RWPE2 (cell line): ENCODE measurements around the gene MRC2.
"Not testable (repeated sequence)": the region's sequence is repeated elsewhere in the genome, so short reads cannot be mapped to it uniquely, and the experiment has no call there.

Experiments used
- ATAC-seq: fragments of 200-7000 bp; cut with Tn5 transposase; 3 replicates; pipeline ENCODE4 v1.9.1; 2021; ENCODE audit warnings: low read depth
- DNase-seq: peaks from one replicate; pipeline ENCODE4 v3.0.0-alpha.2; 2020; ENCODE audit warnings: low spot score
- H3K27ac ChIP-seq: fragments of 450-650 bp; 2 replicates; pipeline ENCODE4 v1.5.1; 2017; ENCODE audit warnings: mild to moderate bottlenecking; ENCODE audit not compliant: poor library complexity, severe bottlenecking
- H3K27me3 ChIP-seq: fragments of 250-450 bp; sonication (Bioruptor Pico); 2 replicates; pipeline ENCODE4 v1.5.1; 2021; ENCODE audit warnings: mild to moderate bottlenecking, moderate library complexity; ENCODE audit not compliant: insufficient read depth, poor library complexity, severe bottlenecking
- H3K36me3 ChIP-seq: fragments of 250-450 bp; sonication (Bioruptor Pico); 2 replicates; pipeline ENCODE4 v1.5.1; 2020; ENCODE audit warnings: low read depth, mild to moderate bottlenecking, moderate library complexity
- H3K4me1 ChIP-seq: fragments of 250-450 bp; sonication (Bioruptor Pico); 2 replicates; pipeline ENCODE4 v1.5.1; 2021; ENCODE audit warnings: mild to moderate bottlenecking, moderate library complexity; ENCODE audit not compliant: insufficient read depth, poor library complexity, severe bottlenecking
- H3K4me3 ChIP-seq: fragments of 250-450 bp; sonication (Bioruptor Pico); 2 replicates; pipeline ENCODE4 v1.5.1; 2021; ENCODE audit warnings: mild to moderate bottlenecking, moderate library complexity; ENCODE audit not compliant: severe bottlenecking
- H3K9me3 ChIP-seq: fragments of 250-450 bp; sonication (Bioruptor Pico); 2 replicates; pipeline ENCODE4 v1.5.1; 2021; ENCODE audit warnings: mild to moderate bottlenecking, moderate library complexity; ENCODE audit not compliant: severe bottlenecking
- TF ChIP-seq, protein P1 (sequence below): fragments of 450-650 bp; IDR thresholded peaks from one replicate; pipeline ENCODE4 v1.5.1; 2017; ENCODE audit warnings: mild to moderate bottlenecking, moderate library complexity; ENCODE audit not compliant: poor library complexity, severe bottlenecking

The MRC2 gene

DNA sequence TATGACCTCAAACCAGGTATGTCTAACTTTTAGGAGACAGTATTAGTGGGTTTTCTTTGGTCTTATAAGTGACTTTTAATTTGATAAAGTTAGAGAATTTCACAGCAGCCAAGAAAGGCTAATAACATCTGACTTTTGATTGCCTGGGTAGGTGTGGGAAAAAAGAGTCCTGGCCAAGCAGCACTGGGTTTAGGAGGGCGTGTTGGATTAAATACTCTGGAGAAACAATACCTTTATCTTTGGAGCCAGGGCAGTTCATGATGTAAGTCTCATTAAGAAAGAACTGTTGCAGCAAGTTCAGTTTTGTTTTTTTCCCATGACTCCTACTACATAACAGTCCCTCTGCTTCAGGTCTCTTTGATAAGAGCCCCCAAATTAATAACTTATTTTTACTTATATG, 26.7 kb upstream of the MRC2 start:
- Histone ChIP-seq H3K27ac (no peak overlapping the region), H3K27me3 (no peaks in the 10 kb centered on the region), H3K36me3 (peaks cover 81% of the 10 kb centered on the region), H3K4me1 (no peaks in the 10 kb centered on the region), H3K9me3 (no peaks in the 10 kb centered on the region), H3K4me3 (no peak overlapping the region)
- TF ChIP-seq, protein P1, sequence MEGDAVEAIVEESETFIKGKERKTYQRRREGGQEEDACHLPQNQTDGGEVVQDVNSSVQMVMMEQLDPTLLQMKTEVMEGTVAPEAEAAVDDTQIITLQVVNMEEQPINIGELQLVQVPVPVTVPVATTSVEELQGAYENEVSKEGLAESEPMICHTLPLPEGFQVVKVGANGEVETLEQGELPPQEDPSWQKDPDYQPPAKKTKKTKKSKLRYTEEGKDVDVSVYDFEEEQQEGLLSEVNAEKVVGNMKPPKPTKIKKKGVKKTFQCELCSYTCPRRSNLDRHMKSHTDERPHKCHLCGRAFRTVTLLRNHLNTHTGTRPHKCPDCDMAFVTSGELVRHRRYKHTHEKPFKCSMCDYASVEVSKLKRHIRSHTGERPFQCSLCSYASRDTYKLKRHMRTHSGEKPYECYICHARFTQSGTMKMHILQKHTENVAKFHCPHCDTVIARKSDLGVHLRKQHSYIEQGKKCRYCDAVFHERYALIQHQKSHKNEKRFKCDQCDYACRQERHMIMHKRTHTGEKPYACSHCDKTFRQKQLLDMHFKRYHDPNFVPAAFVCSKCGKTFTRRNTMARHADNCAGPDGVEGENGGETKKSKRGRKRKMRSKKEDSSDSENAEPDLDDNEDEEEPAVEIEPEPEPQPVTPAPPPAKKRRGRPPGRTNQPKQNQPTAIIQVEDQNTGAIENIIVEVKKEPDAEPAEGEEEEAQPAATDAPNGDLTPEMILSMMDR, result no peak
- no peak for ATAC-seq
- DNase-seq, result no peak

DNA sequence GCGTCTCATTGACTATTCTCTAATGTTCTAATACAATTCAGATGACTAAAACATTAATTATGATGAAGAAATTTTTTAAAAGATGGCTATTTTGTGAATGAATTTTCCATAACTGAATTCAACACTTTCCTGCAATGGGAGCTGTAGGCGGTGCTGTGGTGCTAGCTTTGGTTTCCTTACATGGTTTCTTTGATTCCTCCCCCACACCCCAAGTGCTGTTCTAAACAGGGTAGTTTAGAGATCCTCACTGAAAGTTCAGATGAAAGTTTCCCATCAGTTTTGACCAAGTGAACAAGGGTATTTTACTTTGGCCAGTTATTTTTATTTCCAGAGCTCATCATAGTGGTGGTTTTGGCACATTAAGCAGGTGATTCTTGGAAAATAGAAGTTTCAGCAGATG, 26.0 kb upstream of the MRC2 start:
- ATAC-seq (no peak), DNase-seq (no peak)
- no peaks in the 10 kb centered on the region for H3K9me3 ChIP-seq
- TF ChIP-seq, protein P1, result no peak
- H3K36me3 ChIP-seq, result peaks cover 81% of the 10 kb centered on the region
- no peak overlapping the region for H3K4me3 ChIP-seq
- no peaks in the 10 kb centered on the region for H3K27me3 ChIP-seq
- H3K27ac ChIP-seq, result no peak overlapping the region
- H3K4me1 ChIP-seq, result no peaks in the 10 kb centered on the region

DNA sequence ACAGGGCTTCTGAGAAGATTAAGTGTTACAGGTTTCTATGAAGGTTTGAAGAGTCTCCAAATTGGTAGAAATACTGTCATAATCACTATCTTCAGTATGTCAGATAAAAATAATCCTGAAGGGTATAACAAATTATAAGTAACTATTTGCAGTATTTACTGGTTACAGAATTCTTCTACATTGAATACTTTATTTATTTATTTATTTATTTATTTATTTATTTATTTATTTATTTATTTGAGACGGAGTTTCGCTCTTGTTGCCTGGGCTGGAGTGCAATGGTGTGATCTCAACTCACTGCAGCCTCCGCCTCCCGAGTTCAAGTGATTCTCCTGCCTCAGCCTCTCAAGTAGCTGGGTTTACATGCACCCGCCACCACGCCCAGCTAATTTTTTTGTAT, 23.7 kb upstream of the MRC2 start:
- H3K4me1 ChIP-seq, DNase-seq, H3K9me3 ChIP-seq, ATAC-seq, H3K27me3 ChIP-seq, H3K27ac ChIP-seq, H3K4me3 ChIP-seq: not testable (repeated sequence)
- peaks cover 81% of the 10 kb centered on the region for H3K36me3 ChIP-seq

DNA sequence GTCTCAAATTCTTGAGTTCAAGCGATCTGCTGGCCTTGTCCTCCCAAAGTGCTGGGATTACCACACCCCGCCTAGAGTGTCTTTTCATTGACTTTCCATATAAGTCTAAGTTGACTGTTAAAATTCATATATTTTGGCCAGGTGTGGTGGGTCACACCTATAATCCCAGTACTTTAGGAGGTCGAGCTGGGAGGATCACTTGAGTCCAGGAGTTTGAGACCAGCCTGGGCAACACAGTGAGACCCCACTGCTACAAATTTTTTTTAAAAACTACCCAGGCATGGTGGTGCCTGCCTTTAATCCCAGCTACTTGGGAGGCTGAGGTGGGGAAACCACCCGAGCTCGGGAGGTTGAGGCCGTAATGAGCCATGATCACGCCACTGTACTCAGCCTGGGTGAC, 21.9 kb upstream of the MRC2 start:
- ATAC-seq (no peak), DNase-seq (no peak)
- TF ChIP-seq, protein P1, result no peak
- Histone ChIP-seq H3K9me3 (no peaks in the 10 kb centered on the region), H3K36me3 (peaks cover 80% of the 10 kb centered on the region), H3K27ac (no peak overlapping the region), H3K4me3 (no peak overlapping the region), H3K27me3 (no peaks in the 10 kb centered on the region), H3K4me1 (no peaks in the 10 kb centered on the region)

DNA sequence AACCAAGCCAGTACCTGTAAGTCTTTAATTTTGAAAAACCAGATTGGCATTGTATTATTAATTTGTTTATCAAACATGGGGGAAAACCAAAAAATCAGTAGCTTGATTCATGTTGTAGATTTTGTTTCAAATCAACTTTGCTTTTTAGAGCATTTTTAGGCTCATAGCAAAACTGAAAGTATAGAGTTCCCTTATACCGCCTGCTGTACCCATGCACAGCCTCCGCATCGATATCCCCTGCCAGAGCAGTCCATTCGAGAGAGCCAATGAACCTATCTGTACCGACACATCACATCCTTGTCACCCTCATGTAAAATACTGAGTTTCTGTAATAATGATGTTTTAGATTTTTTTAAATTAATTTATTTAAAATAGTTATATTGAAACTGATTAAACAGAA, 16.2 kb upstream of the MRC2 start:
- Histone ChIP-seq H3K27ac (no peak overlapping the region), H3K4me1 (no peaks in the 10 kb centered on the region), H3K36me3 (peaks cover 71% of the 10 kb centered on the region), H3K9me3 (no peaks in the 10 kb centered on the region), H3K4me3 (no peak overlapping the region), H3K27me3 (no peaks in the 10 kb centered on the region)
- TF ChIP-seq, protein P1, result no peak
- ATAC-seq (no peak), DNase-seq (no peak)
